Measurements from ENCODE around the gene JPH2. TPM values are rescaled to one million over a fixed set of nuclear protein-coding genes. Genes with fewer than 3 reads are reported as not detected.
A peak's percentile ranks its signal among the peaks of the same experiment; 100 is the strongest.

Gene JPH2
- total RNA-seq, 1 experiment from 2014 or later = 31.8 TPM

DNA sequence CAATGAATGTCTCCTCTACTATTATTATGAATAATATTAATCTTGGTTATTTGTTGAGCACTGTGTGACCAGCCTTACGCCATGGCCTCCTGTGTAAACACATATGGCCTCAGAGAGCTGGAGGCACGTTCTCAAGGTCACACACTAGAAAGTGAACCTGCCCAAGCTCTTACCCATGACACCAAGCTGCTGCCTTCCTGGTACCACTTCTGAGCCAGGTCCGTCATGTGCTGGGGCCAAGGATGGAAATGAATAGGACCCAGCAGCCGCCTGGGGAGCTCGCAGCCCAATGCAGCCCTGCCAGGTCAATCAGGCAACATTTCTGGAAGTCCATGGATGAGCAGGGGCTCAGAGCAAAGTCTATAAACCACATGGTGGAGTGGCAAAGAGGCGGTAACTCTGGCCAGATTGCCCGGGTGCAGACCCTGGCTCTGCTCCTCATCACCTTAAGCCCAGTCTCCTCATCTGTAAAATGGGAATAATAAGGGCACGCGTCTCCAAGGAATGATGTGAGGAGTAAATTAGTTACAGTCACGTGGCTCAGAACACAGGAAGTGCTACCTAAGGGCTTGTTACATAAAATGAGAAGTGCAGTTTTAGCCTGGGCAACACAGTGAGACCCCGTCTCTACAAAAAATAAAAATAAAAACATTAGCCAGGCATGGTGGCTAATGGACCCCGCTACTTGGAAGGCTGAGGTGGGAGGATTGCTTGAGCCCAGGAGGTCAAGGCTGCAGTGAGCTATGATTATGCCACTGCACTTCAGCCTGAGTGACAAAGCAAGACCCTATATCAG is 61.5 kb downstream of the JPH2 start:
- DNase-seq (ENCODE audit: low read depth) = no peak

DNA sequence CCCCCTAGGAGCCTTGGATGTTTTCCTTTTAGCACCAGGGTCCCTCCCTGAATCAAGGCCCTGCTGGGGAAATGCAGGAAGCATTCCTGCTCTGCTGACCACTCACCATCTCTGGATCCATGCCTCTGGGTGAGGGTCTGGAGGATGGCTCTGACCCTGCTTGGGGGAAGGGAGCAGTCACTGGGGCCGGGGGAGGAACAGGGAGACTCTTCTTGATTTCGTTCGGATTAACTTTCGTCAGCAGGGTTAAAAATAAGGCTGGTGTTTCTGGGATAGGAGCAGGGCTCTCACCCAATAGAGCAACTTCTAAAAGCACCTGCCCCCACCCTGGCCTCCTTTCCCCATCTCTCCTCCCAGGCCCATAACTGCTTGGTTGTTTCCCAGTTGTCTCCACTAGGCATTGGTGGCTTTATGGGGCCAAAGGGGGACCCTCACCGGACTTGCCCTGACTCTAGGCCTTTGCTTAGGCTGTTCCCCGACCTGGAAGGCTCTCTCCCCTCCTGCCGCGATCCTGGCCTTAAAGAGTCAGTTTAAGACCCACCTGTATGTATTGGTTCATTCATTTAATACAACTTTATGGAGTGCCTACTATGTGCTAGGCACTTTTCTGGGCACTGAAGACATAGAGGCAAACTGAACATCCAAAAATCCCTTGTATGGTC is 63.0 kb downstream of the JPH2 start:
- no peak for DNase-seq (ENCODE audit: low read depth)

DNA sequence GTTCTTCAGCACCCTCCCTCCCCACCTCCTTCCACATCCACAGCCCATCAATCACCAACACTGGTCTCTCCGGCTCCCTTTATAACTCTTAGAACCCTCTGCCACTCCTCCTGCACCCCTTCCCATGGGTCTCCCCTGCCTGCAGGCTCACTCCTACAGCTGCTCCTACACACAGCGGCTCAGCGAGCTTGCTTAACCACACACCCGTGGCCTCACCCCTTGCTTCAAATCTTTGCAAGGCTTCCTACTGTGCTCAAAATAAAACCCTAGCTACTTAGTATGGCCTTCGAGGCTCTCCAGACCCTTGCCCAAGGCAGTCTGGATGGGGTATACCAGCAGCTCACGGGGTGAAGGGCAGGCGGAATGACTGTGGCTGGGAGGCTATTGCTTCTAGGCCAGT is 63.7 kb downstream of the JPH2 start:
- no peak for DNase-seq (ENCODE audit: low read depth)

DNA sequence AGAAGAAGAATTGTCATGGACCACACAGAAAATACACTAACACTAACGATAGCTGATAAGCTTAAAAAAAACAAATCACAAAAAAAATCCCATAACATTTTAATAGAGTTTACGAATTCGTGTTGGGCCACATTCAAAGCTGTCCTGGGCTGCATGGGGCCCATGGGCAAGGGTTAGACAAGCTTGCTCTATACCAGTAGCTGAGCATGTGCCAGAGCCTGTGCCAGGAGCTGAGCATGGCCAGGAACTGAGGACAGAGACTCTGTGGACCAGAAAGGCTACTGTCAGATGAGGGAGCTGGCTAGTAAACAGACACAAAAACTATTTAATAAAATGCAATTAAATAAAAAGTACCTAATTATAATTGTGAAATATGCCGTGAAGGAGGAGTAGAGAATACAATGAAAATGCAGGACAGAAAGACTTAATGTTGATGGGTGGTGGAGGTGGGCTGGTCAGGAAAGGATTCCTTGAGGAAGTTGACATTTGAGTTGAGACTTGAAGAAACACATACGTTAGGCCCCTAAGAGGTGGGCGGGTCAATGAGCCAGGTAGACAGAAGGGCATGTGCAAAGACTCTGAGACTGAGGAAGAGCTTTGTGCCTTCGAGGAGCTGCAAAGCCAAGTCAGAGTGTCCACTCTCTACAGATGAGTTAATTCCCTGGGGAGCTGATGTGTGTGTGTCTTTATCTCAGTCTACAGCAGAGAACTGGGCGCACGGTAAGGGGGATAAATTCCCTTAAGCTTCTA is 66.1 kb downstream of the JPH2 start:
- no peak for DNase-seq (ENCODE audit: low read depth)

DNA sequence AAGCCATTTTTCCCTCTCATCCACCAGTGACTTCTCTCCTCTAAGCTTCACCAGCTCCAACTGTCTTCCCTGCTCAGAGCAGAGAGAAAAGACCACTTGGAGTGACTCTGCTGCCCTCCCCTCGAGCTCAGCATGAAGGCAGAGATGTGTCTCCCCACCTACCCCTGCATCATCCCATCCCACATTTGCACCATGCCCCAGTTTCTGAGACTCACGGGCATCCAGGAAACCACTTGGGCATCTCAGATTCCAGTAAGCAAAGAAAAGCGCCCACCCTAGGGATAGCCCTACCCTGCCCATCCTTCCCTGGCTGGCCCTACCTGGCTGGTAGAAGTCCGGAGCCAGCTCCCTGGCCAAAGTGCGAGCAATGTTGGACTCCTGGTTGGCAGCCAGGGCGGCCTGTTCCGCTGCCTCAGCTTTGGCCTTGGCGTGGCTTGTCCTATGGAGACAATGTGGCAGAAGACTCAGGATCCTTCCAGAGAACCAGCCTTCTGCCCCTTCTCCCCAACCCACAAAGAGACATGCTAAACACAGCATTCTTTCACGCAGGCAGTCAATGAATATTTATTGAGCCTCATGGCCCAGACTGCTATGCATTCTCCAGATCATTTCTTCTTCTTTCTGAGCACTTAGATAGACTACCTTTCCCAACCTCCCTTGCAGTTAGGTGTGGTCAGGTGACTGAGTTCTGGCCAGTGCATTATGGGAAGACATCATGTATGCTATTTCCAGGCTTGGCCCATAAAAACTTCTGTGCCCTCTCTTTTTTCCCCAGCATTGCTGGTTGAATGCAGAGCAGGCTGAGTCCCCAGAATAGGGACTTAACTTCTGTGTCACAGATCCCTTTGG is 68.6 kb downstream of the JPH2 start:
- DNase-seq (ENCODE audit: low read depth) = no peak

DNA sequence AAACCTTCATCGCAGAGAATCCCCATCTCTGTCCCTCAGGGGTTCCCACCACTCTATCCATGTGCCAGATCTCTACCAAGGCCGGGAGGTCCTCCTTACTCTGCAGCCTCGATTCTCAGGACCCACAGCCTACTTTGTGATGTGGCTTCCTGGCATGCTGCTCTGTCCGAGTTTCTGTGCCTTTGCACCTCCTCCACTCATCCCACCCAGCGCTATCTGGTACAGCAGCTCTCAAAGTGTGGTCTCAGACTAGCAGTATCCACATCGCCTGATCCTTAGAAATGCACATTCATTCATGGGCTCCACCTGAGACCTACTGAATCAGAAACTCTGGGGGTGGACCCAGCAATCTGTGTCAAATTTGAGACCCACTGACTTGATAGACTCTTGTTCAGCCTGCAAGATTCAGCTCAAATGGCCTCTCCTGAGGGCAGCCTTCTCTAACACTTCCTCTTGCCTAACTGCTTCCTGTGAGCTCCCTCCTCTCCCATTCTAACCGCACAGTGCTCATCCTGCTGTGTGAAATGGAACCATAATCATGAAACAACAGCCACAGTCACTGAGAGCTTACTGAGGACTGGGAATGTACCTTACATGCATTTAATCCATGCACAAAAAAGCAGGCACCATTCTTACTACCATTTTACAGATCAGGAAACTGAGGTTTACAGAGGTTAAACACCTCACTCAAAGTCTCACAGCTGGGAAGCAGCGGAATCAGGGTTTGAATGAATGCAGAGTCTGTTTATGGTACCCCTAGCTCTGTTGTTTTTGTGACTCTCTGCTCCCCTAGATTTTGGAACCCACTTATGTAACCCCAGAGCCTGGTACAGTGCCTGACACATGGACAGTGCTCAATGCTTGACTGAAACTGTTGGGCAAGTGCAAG is 69.4 kb downstream of the JPH2 start:
- no peak for DNase-seq (ENCODE audit: low read depth)

DNA sequence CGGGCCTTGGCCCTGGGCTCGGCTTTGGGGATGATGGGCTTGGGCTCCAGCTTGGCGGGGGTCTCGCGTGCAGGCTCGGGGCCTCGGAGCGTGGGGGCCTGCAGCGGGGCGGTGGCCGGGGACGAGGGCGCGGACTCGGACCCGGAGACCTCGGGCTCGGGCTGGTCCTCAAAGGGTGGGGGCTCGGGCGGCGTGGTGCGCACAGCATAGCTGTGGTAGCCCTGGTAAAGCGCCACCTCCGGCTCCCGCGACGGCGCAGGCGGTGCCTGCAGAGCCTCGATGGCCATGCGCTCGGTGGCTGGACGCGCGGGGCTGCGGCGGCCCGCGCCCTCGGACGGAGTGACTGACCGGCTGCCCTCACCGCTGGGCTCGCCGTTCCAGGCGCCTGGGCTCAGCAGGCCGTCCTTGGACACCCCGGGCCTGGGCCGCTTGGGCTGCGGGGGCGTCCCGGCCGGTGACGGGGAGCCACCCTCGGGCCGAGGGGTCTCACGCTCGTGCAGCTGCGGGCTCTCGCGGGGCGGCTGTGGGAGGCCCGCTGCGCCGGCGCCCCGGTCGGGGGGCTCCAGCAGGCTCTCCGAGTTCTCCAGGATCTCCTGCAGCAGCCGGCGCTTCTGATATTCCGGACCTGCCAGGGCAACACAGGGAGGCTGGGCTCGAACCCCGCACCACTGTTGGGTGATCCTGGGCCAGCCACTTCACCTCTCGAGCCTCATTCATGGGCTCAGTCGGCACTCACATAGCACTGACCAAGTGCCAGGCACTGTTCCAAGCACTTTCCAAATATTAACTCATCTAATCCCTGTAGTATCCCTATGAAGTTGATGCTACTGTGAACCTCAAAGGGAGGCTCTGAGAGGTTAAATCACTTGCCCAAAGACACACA is 71.0 kb downstream of the JPH2 start:
- DNase-seq (ENCODE audit: low read depth) = no peak

DNA sequence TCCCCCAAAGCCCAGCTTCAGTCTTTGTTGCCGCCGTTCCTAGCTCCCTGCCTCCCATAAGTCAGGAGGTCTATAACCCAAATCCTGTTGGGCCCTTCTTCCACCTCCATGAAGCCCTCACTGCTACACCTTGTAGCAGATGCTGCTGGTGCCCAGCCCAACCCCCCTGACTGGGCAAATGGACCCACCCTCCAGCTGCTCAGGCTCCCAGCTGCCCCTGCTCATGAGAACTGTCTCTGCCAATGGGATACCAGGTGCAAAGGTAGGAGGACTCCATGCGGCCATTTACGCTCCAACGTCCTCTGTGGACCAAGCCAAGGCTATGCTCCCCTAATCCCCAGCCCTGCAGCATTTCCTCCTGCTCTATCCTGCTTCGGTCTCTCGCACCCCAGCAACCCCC is 71.8 kb downstream of the JPH2 start:
- no peak for DNase-seq (ENCODE audit: low read depth)

DNA sequence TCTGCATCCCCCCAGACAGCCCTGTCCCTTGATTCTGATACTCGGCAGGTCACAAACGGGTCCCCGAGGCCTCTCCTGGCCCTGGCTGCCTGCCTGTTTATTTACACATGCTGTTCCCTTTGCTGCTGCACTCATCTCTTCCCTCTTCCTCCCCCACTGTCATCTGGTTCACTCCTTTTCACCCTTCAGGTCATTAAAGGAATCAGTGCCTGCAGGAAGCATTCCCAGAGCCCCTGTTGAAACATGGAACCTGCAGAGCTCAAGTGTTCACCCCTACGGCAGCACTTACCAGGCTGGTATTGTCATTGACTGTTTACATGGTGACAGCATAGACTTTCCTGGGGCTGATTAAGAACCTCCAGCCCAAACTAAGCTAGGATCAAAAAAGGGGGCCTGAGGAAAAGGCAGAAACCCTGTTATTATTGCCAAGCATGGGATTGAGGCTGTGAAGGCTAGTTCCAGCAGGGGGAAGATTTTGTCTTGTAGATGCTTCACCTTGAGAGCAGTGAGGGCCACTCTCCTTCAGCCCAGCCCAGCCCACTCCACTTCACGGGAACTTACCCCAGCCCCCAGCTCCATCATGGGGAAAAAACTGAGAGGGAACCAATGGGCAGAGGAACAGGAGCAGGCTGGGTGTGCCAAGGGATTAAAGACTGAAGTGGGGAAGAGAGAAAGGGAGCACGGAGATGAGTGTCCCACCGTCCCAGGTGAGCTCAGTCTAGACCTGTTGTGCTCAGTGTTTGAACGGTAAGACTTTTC is 73.2 kb downstream of the JPH2 start:
- no peak for DNase-seq (ENCODE audit: low read depth)

DNA sequence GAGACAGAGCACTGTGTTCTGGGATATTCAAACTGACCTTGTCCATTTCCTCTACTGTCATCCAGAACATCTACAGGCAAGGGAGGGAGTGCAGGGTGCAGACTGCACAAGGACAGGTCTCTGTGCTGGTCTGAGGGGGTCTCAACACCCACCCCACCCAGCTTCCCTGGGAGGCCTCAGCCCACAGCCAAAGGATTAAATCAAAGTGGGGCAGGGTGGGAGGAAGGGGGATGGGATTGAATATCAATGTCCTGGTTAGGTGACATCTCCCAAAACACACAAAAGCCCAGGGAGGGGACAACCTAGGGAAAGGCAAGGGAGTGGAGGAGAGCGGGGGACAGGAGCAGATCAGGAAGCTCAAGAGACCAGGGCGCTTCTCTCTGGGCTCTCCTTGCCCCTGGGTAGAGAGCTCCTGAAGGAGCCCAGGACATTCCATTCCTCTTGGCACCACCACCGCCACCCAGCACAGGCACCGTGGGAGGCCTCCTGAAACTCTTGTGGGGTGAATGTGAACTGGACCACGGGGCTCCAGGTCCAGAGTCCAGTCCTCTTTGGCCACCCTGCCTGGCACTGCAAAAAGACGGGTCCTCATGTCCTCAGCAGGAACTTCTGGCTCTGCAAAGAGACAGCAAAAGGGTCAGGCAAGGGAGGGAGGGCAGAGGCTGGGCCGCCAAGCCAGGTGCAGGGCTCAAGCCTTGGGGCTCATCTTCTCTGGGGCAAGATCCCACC is 73.9 kb downstream of the JPH2 start:
- DNase-seq (ENCODE audit: low read depth) = no peak

GRCh38 chr20:44112456-44112855 is 74.5 kb downstream of the JPH2 start:
- DNase-seq (ENCODE audit: low read depth) = no peak

- DNase-seq (ENCODE audit: low read depth) = peak; percentile 33
Observed at GRCh38 chr20:44111712-44112335, 75.2 kb downstream of the JPH2 start.

- DNase-seq (ENCODE audit: low read depth) = no peak
Observed at GRCh38 chr20:44110816-44111568, 76.0 kb downstream of the JPH2 start.

GRCh38 chr20:44109951-44110361 is 77.0 kb downstream of the JPH2 start:
- DNase-seq (ENCODE audit: low read depth) = no peak

- DNase-seq (ENCODE audit: low read depth) = no peak
Observed at GRCh38 chr20:44106615-44107014, 80.4 kb downstream of the JPH2 start.

- peak; percentile 94 for DNase-seq (ENCODE audit: low read depth)
Observed at GRCh38 chr20:44104798-44105517, 82.0 kb downstream of the JPH2 start.

Measured in LHCN-M2 (cell line).